SK-N-SH treated with all-trans-retinoic acid at 6 μM for 48 hours (cell line): ENCODE measurements around the gene CNNM1.

Experiments
- CSDC2 ChIP-seq: fragments of 250-450 bp; sonication (Bioruptor Pico); IDR thresholded peaks from 2 replicates; pipeline ENCODE4 v1.5.0; 2020; ENCODE audit warnings: mild to moderate bottlenecking, moderate library complexity
- PPARA ChIP-seq: fragments of 250-450 bp; sonication (Bioruptor Pico); IDR thresholded peaks from 2 replicates; pipeline ENCODE4 v1.5.0; 2020; ENCODE audit warnings: mild to moderate bottlenecking, borderline replicate concordance
- RARB ChIP-seq: fragments of 250-450 bp; sonication (Bioruptor Pico); IDR thresholded peaks from 2 replicates; pipeline ENCODE4 v1.8.0; 2021; ENCODE audit warnings: mild to moderate bottlenecking, moderate library complexity
- SNAI2 ChIP-seq: fragments of 250-450 bp; sonication (Bioruptor Pico); IDR thresholded peaks from 2 replicates; pipeline ENCODE4 v1.5.0; 2020; ENCODE audit warnings: mild to moderate bottlenecking, moderate library complexity
- ZFP3 ChIP-seq: fragments of 250-450 bp; sonication (Bioruptor Pico); IDR thresholded peaks from 2 replicates; pipeline ENCODE4 v1.5.0; 2020; ENCODE audit warnings: mild to moderate bottlenecking, moderate library complexity
- ZFP30 ChIP-seq: fragments of 450-650 bp; formaldehyde crosslinking; IDR thresholded peaks from 2 replicates; pipeline ENCODE4 v1.5.0; 2022; ENCODE audit warnings: mild to moderate bottlenecking, moderate library complexity
- ZNF8 ChIP-seq: fragments of 450-650 bp; formaldehyde crosslinking; IDR thresholded peaks from 2 replicates; pipeline ENCODE4 v1.5.0; 2020; ENCODE audit warnings: mild to moderate bottlenecking, moderate library complexity
- TF ChIP-seq, protein P1 (sequence below): fragments of 250-450 bp; sonication (Bioruptor Pico); IDR thresholded peaks from 2 replicates; pipeline ENCODE4 v1.5.1; 2020; ENCODE audit warnings: low read depth, mild to moderate bottlenecking, moderate library complexity

DNA sequence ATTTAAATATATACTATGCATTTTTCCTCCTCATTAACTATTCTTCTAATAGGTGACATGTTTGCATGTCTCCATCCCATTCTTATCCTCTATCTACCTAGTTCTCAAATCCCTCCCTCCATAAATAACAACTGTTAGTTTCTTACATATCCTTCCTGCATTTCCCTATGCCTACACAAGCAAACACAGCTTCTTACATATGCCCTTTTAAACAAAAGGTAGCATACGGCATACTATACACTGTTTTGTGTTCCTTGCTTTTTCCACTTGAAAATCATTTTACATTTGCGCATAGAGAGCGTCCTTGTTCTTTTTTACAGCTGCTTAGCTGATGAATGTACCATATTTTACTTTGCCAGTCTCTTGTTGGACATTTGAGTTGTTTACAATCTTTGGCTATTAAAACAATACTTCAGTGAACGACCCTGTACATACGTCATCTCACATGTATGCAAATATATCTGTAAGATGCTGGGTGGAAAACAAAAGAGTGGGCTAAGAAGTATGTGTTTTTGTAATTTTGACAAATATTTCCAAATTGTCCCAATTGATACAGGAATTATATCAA is 93.5 kb downstream of the CNNM1 start:
- TF ChIP-seq ZFP3 (no peak), RARB (CRISPR knock-in tag) (no peak), SNAI2 (CRISPR knock-in tag) (no peak), CSDC2 (CRISPR knock-in tag) (no peak), ZFP30 (CRISPR knock-in tag) (no peak), PPARA (no peak), ZNF8 (no peak)
- TF ChIP-seq, protein P1, sequence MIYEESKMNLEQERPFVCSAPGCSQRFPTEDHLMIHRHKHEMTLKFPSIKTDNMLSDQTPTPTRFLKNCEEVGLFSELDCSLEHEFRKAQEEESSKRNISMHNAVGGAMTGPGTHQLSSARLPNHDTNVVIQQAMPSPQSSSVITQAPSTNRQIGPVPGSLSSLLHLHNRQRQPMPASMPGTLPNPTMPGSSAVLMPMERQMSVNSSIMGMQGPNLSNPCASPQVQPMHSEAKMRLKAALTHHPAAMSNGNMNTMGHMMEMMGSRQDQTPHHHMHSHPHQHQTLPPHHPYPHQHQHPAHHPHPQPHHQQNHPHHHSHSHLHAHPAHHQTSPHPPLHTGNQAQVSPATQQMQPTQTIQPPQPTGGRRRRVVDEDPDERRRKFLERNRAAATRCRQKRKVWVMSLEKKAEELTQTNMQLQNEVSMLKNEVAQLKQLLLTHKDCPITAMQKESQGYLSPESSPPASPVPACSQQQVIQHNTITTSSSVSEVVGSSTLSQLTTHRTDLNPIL, result no peak
